HG03280 (cell line): Measurements from ENCODE around the gene MX2.

Source experiments
- ATAC-seq: cut with Tn5 transposase; IDR thresholded peaks from one replicate; pipeline ENCODE4 v1.9.1; 2021; ENCODE audit warnings: mild to moderate bottlenecking, moderate library complexity; ENCODE audit not compliant: unreplicated experiment

The MX2 gene

GRCh38 chr21:41364308-41364707 lies 2.5 kb downstream of the MX2 start:
- ATAC-seq, result no peak

GRCh38 chr21:41365377-41366107 lies 3.7 kb downstream of the MX2 start:
- ATAC-seq, result no peak

GRCh38 chr21:41366522-41367151 lies 4.8 kb downstream of the MX2 start:
- no peak for ATAC-seq

GRCh38 chr21:41367301-41367944 lies 5.6 kb downstream of the MX2 start:
- peak; percentile 16 for ATAC-seq

- ATAC-seq, result peak; percentile 64
These were observed 6.3 kb downstream of the MX2 start for GRCh38 chr21:41367945-41368734.

GRCh38 chr21:41368735-41369104 lies 6.9 kb downstream of the MX2 start:
- no peak for ATAC-seq

GRCh38 chr21:41369105-41369919 lies 7.5 kb downstream of the MX2 start:
- no peak for ATAC-seq

GRCh38 chr21:41369920-41370839 lies 8.4 kb downstream of the MX2 start:
- no peak for ATAC-seq

GRCh38 chr21:41370840-41371684 lies 9.2 kb downstream of the MX2 start:
- ATAC-seq, result no peak

- ATAC-seq, result no peak
These were observed 9.8 kb downstream of the MX2 start for GRCh38 chr21:41371685-41372030.

GRCh38 chr21:41373253-41373652 lies 11.4 kb downstream of the MX2 start:
- ATAC-seq, result no peak

- ATAC-seq, result no peak
These were observed 11.9 kb downstream of the MX2 start for GRCh38 chr21:41373763-41374162.

GRCh38 chr21:41374177-41374712 lies 12.4 kb downstream of the MX2 start:
- ATAC-seq, result no peak

GRCh38 chr21:41374867-41375533 lies 13.2 kb downstream of the MX2 start:
- ATAC-seq, result no peak

GRCh38 chr21:41375875-41376274 lies 14.0 kb downstream of the MX2 start:
- no peak for ATAC-seq

- no peak for ATAC-seq
These were observed 15.9 kb downstream of the MX2 start for GRCh38 chr21:41377715-41378114.

GRCh38 chr21:41378849-41379248 lies 17.0 kb downstream of the MX2 start:
- ATAC-seq, result no peak

- no peak for ATAC-seq
These were observed 18.1 kb downstream of the MX2 start for GRCh38 chr21:41379901-41380300.
